HL-60 (cell line): ENCODE data around the gene ARID2.

Experiments
- CTCF ChIP-seq: IDR thresholded peaks from one replicate; pipeline ENCODE4 v1.5.1; 2011; ENCODE audit warnings: low read length, control low read depth, inconsistent platforms; ENCODE audit not compliant: insufficient read depth
- GABPA ChIP-seq: IDR thresholded peaks from 2 replicates; pipeline ENCODE4 v1.6.1; 2012; ENCODE audit warnings: low read depth
- POLR2AphosphoS5 ChIP-seq: IDR thresholded peaks from 2 replicates; pipeline ENCODE4 v1.6.1; 2012; ENCODE audit warnings: low read depth
- REST ChIP-seq: IDR thresholded peaks from 2 replicates; pipeline ENCODE4 v1.6.1; 2012; ENCODE audit warnings: low read depth; ENCODE audit not compliant: insufficient replicate concordance
- SPI1 ChIP-seq: IDR thresholded peaks from 2 replicates; pipeline ENCODE4 v1.6.1; 2012; ENCODE audit warnings: low read depth, mild to moderate bottlenecking, borderline replicate concordance

- TF ChIP-seq CTCF: no peak
- no peak for TF ChIP-seq REST
- TF ChIP-seq POLR2AphosphoS5: no peak
- no peak for TF ChIP-seq GABPA
- no peak for TF ChIP-seq SPI1
Observed at GRCh38 chr12:45912774-45913173, 183.3 kb downstream of the ARID2 start.
